CD4-positive, alpha-beta T cell treated with Interleukin-2 at 100 ng/mL for 4 hours (primary cell): ENCODE results near the gene USP20.

Experiments
- DNase-seq: peaks from one replicate; pipeline ENCODE4 v3.0.0-alpha.2; 2020; ENCODE audit warnings: low spot score

Gene USP20

GRCh38 chr9:129823935-129824601 is 11.2 kb upstream of the USP20 start, which contains the start of gene TOR1A:
Gene TOR1A (minus strand): TSS chr9:129824136. CDS start chr9:129824085, 51 bp downstream.
- DNase-seq: peak; percentile 93

GRCh38 chr9:129826344-129826743 is 8.9 kb upstream of the USP20 start:
- DNase-seq: no peak

GRCh38 chr9:129826759-129827158 is 8.5 kb upstream of the USP20 start:
- no peak for DNase-seq

GRCh38 chr9:129828051-129828450 is 7.2 kb upstream of the USP20 start:
- no peak for DNase-seq

GRCh38 chr9:129828969-129829368 is 6.3 kb upstream of the USP20 start:
- no peak for DNase-seq

- no peak for DNase-seq
Measured at GRCh38 chr9:129832982-129833381, 2.3 kb upstream of the USP20 start.

GRCh38 chr9:129834489-129835127 is 650 bp upstream of the USP20 start:
- DNase-seq: peak; percentile 47

- DNase-seq: no peak
Measured at GRCh38 chr9:129835860-129836223, 584 bp downstream of the USP20 start.

GRCh38 chr9:129836311-129837007 is 1.2 kb downstream of the USP20 start:
- DNase-seq: peak; percentile 45

- DNase-seq: peak; percentile 38
Measured at GRCh38 chr9:129838707-129839259, 3.5 kb downstream of the USP20 start.

- no peak for DNase-seq
Measured at GRCh38 chr9:129839324-129840023, 4.2 kb downstream of the USP20 start.

- DNase-seq: no peak
Measured at GRCh38 chr9:129840034-129840433, 4.8 kb downstream of the USP20 start.

GRCh38 chr9:129841071-129841470 is 5.8 kb downstream of the USP20 start:
- DNase-seq: no peak

- DNase-seq: no peak
Measured at GRCh38 chr9:129845373-129845772, 10.1 kb downstream of the USP20 start.

- DNase-seq: no peak
Measured at GRCh38 chr9:129848712-129849441, 13.6 kb downstream of the USP20 start.

GRCh38 chr9:129849901-129850300 is 14.6 kb downstream of the USP20 start:
- DNase-seq: no peak

GRCh38 chr9:129850821-129851550 is 15.7 kb downstream of the USP20 start:
- DNase-seq: no peak

- DNase-seq: no peak
Measured at GRCh38 chr9:129851821-129852220, 16.6 kb downstream of the USP20 start.

GRCh38 chr9:129852579-129852978 is 17.3 kb downstream of the USP20 start:
- no peak for DNase-seq

- DNase-seq: no peak
Measured at GRCh38 chr9:129853614-129854013, 18.4 kb downstream of the USP20 start.

- DNase-seq: no peak
Measured at GRCh38 chr9:129854588-129855110, 19.4 kb downstream of the USP20 start.
